Measurements from ENCODE around the gene CFAP157. TPM values are rescaled to one million over a fixed set of nuclear protein-coding genes. Genes with fewer than 3 reads are reported as not detected.

Gene CFAP157
- total and polyA plus RNA-seq, 2 of the 13 experiments (the other 11 are each of a cell fraction or from before 2014, with no cell fraction given), result 0.07 TPM; not detected in 1

GRCh38 chr9:127662617-127663016 is 44.2 kb upstream of the CFAP157 start:
- ChIA-PET CTCF (ENCODE audit: low intra/inter-chr PET ratio, low total read pairs) (no interaction called here), POLR2A (no interaction called here)
- Histone ChIP-seq H3K4me2 (ENCODE audit: low read depth, low read length) (no peak overlapping the region), H3K36me3 (replicated peaks in 1 of 2; ENCODE audit: control insufficient read depth in 1 of 2, insufficient read depth in 2 of 2, low read length in 2 of 2) (no peaks in the 10 kb centered on the region), H3K4me1 (ENCODE audit: insufficient read depth, low read length) (peaks cover 24% of the 10 kb centered on the region), H4K20me1 (ENCODE audit: insufficient read depth, low read length) (no peaks in the 10 kb centered on the region), H3K9me3 (ENCODE audit: low read length) (no peaks in the 10 kb centered on the region), H3K27me3 (ENCODE audit: control insufficient read depth in 1 of 2, insufficient read depth in 2 of 2, low read length in 2 of 2) (no peaks in the 10 kb centered on the region), H3K27ac (ENCODE audit: extremely low read length, insufficient read depth, low read length) (no peak overlapping the region), H2AFZ (ENCODE audit: low read length) (no peak overlapping the region), H3K9ac (ENCODE audit: insufficient read depth, low read depth, low read length) (no peak overlapping the region), H3K79me2 (ENCODE audit: insufficient read depth, low read length) (no peaks in the 10 kb centered on the region), H3K4me3 (replicated peaks in 1 of 3; ENCODE audit: insufficient read depth in 1 of 3, low read depth in 2 of 3, low read length in 3 of 3) (no peak overlapping the region)
- FAIRE-seq (no peak), DNase-seq (ENCODE audit: low spot score) (no peak), ATAC-seq (no peak)
- no TSS peak for BruUV-seq (replicated peaks)
- 94% methylated on average over 1 of the region's 1 CpG for WGBS (ENCODE audit: low lambda C conversion rate)
- intact Hi-C loops (cut with micrococcal nuclease; ENCODE audit: unreplicated experiment), result no loop called here
- in situ Hi-C loops (cut with HindIII; ENCODE audit: extremely low pct_ligation_motif_present, low pct_unique_long_range_greater_than_20kb), result no loop called here
- TF ChIP-seq GTF2F1 (IDR thresholded peaks at IDR 0.05; ENCODE audit: low read length) (no peak), ATM (IDR thresholded peaks at IDR 0.05; ENCODE audit: borderline replicate concordance) (no peak), GMEB1 (CRISPR knock-in tag; IDR thresholded peaks at IDR 0.05; ENCODE audit: borderline replicate concordance) (no peak), MTF1 (CRISPR knock-in tag; IDR thresholded peaks at IDR 0.05) (no peak), GRHL1 (CRISPR knock-in tag; conservative IDR thresholded peaks at IDR 0.05) (no peak), ZNF30 (CRISPR knock-in tag; IDR thresholded peaks at IDR 0.05) (no peak), GPN1 (CRISPR knock-in tag; IDR thresholded peaks at IDR 0.05; ENCODE audit: borderline replicate concordance) (no peak), NFYB (CRISPR knock-in tag; IDR thresholded peaks at IDR 0.05) (no peak), ZNF343 (CRISPR knock-in tag; IDR thresholded peaks at IDR 0.05) (no peak), ZNF382 (CRISPR knock-in tag; IDR thresholded peaks at IDR 0.05; ENCODE audit: borderline replicate concordance) (no peak), ZNF552 (CRISPR knock-in tag; IDR thresholded peaks at IDR 0.05; ENCODE audit: borderline replicate concordance) (no peak), DZIP1 (CRISPR knock-in tag; IDR thresholded peaks at IDR 0.05) (no peak), MLXIP (CRISPR knock-in tag; IDR thresholded peaks at IDR 0.05; ENCODE audit: borderline replicate concordance) (no peak)
